Heart left ventricle (tissue), 16 donors: Measurements from ENCODE around the gene OLFM1. TPM values are rescaled to one million over a fixed set of nuclear protein-coding genes. Genes with fewer than 3 reads are reported as not detected.

Source experiments
- ATAC-seq, 4 donors: fragments of 200-7000 bp; cut with Tn5 transposase; one replicate each; pipeline ENCODE4 v1.9.1; 2020 to 2022; ENCODE audit warnings: moderate library complexity in 4 of 4, mild to moderate bottlenecking in 3 of 4, moderate number of reproducible peaks in 1 of 4
- DNase-seq, 5 donors: peaks; one replicate each; pipeline ENCODE4 v3.0.0-alpha.2; 2020
- H3K27ac ChIP-seq, 12 donors: fragments of 200-600 bp; sonication (generic) in 4 of 12; one replicate each; pipeline versions ENCODE4 v1.5.0 to v1.8.0; 2016 to 2022; ENCODE audit warnings: mild to moderate bottlenecking in 2 of 12
- H3K27me3 ChIP-seq, 9 donors: fragments of 200-600 bp; sonication (generic) in 2 of 9; one replicate each; pipeline versions ENCODE4 v1.5.1 to v1.8.0; 2016 to 2022; ENCODE audit warnings: mild to moderate bottlenecking in 3 of 9
- H3K36me3 ChIP-seq, 9 donors: fragments of 200-600 bp; sonication (generic) in 2 of 9; one replicate each; pipeline versions ENCODE4 v1.5.0 to v1.8.0; 2018 to 2022; ENCODE audit warnings: mild to moderate bottlenecking in 2 of 9
- H3K4me1 ChIP-seq, 12 donors: fragments of 200-600 bp; sonication (generic) in 4 of 12; one replicate each; pipeline versions ENCODE4 v1.5.0 to v1.8.0; 2016 to 2022; ENCODE audit warnings: mild to moderate bottlenecking in 3 of 12
- H3K4me3 ChIP-seq, 12 donors: fragments of 200-600 bp; sonication (generic) in 4 of 12; one replicate each; pipeline versions ENCODE4 v1.5.0 to v1.8.0; 2017 to 2022; ENCODE audit warnings: mild to moderate bottlenecking in 9 of 12, moderate library complexity in 4 of 12
- H3K9me3 ChIP-seq, 12 donors: fragments of 200-600 bp; sonication (generic) in 4 of 12; one replicate each; pipeline versions ENCODE4 v1.5.0 to v1.8.0; 2016 to 2022; ENCODE audit warnings: mild to moderate bottlenecking in 1 of 12
- CTCF ChIP-seq, 12 donors: fragments of 200-600 bp; sonication (generic) in 4 of 12; IDR thresholded peaks; one replicate each; pipeline versions ENCODE4 v1.5.0 to v1.8.0; 2018 to 2022; ENCODE audit warnings: antibody characterized with exemption in 12 of 12, mild to moderate bottlenecking in 5 of 12
- POLR2A ChIP-seq, 2 donors: fragments of 450-650 bp; IDR thresholded peaks; one replicate each; pipeline ENCODE4 v1.6.1; 2017; ENCODE audit warnings: antibody characterized with exemption in 2 of 2, mild to moderate bottlenecking in 2 of 2, moderate library complexity in 2 of 2
- WGBS, 4 donors: extraction: QIAGEN DNeasy Blood & Tissue Kit in 2 of 4; methylation state at CpG; one replicate each; pipeline versions ENCODE4 v1.1.5 to v1.1.7; 2013 to 2018; 5-methylcytosine and 5-hydroxymethylcytosine counted together
- intact Hi-C, 10 donors: fragments of 100-400 bp; cut with DNase I; formaldehyde crosslinking; loops; one replicate each; pipeline versions ENCODE4 v1.11.1 to v1.14.2; 2022
- polyA plus RNA-seq, 2 donors: library from polyadenylated mRNA; stranded (reverse); fragments of 200-250 nt; gene quantifications; one replicate each; pipeline ENCODE4 v1.2.3, GENCODE V29; 2013
- total RNA-seq, 9 donors: library from RNA; depleted of rRNA in 2 of 9; stranded (reverse); fragments of >200 nt in 2 of 9; fragmentation: NEBNext Ultra II Directional in 3 of 9; extraction: Animal tissue kit (Norgen Biotek cat#: 25700) in 3 of 9; gene quantifications; one replicate each; pipeline versions ENCODE4 v1.1.0 to v1.2.4, GENCODE V29; 2016 to 2023
- donor health status: ischemic (EF 13 %, LVEDD 7.1; RV severe dilation, severe dysfunction).
- donor health status: healthy with polysubstance abuse.
- donor health status: DM: no; HTN: yes; CAD: no.
- donor health status: DM: no; HTN: no; CAD: no.
- donor health status: ischemic (EF 25% LVEDD 6.9; RV normal size, moderate dysfunction).
- donor health status: ischemic (EF 25% LVEDD 5.7; RV mildly dilated, moderate dysfunction).
- donor health status: healthy.
- donor health status: DM: yes; HTN: yes; CAD: no.
- donor health status: ischemic (EF 35%, LVEDD 5.7; RV mildly dilated, moderate dysfunction).
- donor health status: nonischemic (EF 11% LVEDD 7.7; RV severe dilation, severe dysfunction).
- donor health status: DM: yes; HTN: yes; CAD: no.
- donor health status: PGD.
- donor health status: ischemic (EF 29% LVEDD 5.4; RV normal size, mild dysfunction).
- donor health status: nonischemic (EF 23%, LVEDD 6.1; RV moderate dilation, normal function).

Gene OLFM1
- total and polyA plus RNA-seq, 11 donors = 3.5 to 11.8 (median 8.1) TPM

- Histone ChIP-seq H3K36me3 (no peaks in the 10 kb centered on the region), H3K9me3 (peaks cover 0 to 4% (median 0%) of the 10 kb centered on the region in 12 donors), H3K27ac (no peak overlapping the region), H3K4me3 (no peak overlapping the region), H3K4me1 (no peaks in the 10 kb centered on the region), H3K27me3 (peaks cover 0 to 59% (median 12%) of the 10 kb centered on the region in 9 donors)
- intact Hi-C loops = no loop called here
- ATAC-seq = peak in 1 of 4 donors; percentile 29
- WGBS, 4 donors = 69 to 79% (median 74%) methylated on average over 18 of the region's 18 CpGs
- DNase-seq = peak in 1 of 5 donors; percentile 57
- TF ChIP-seq CTCF (IDR thresholded peaks at IDR 0.05) (no peak), POLR2A (IDR thresholded peaks at IDR 0.05) (no peak)
These were observed 42.9 kb downstream of the OLFM1 start for GRCh38 chr9:135130207-135130976.

GRCh38 chr9:135131488-135131887 is 44.0 kb downstream of the OLFM1 start:
- DNase-seq (no peak), ATAC-seq (no peak)
- intact Hi-C loops = no loop called here
- Histone ChIP-seq H3K9me3 (peaks cover 0 to 4% (median 0%) of the 10 kb centered on the region in 12 donors), H3K27ac (no peak overlapping the region), H3K36me3 (no peaks in the 10 kb centered on the region), H3K4me3 (no peak overlapping the region), H3K27me3 (peaks cover 0 to 62% (median 15%) of the 10 kb centered on the region in 9 donors), H3K4me1 (peaks cover 0 to 5% (median 0%) of the 10 kb centered on the region in 12 donors)
- TF ChIP-seq POLR2A (IDR thresholded peaks at IDR 0.05) (no peak), CTCF (IDR thresholded peaks at IDR 0.05) (no peak)
- 79 to 87% (median 81%) methylated on average over 8 of the region's 8 CpGs for WGBS, 4 donors

GRCh38 chr9:135132008-135132407 is 44.5 kb downstream of the OLFM1 start:
- ATAC-seq = no peak
- H3K4me3 ChIP-seq = no peak overlapping the region
- H3K9me3 ChIP-seq = peaks cover 0 to 4% (median 0%) of the 10 kb centered on the region in 12 donors
- no peak overlapping the region for H3K27ac ChIP-seq
- 79 to 89% (median 85%) methylated on average over 17 to 18 of the region's 18 CpGs for WGBS, 4 donors
- TF ChIP-seq CTCF (IDR thresholded peaks at IDR 0.05) (no peak), POLR2A (IDR thresholded peaks at IDR 0.05) (no peak)
- H3K27me3 ChIP-seq = peaks cover 0 to 59% (median 15%) of the 10 kb centered on the region in 9 donors
- DNase-seq = no peak
- H3K4me1 ChIP-seq = peaks cover 0 to 7% (median 0%) of the 10 kb centered on the region in 12 donors
- intact Hi-C loops = no loop called here
- no peaks in the 10 kb centered on the region for H3K36me3 ChIP-seq

GRCh38 chr9:135134268-135135022 is 47.0 kb downstream of the OLFM1 start:
- Histone ChIP-seq H3K27me3 (peaks cover 0 to 62% (median 15%) of the 10 kb centered on the region in 9 donors), H3K4me1 (peaks cover 0 to 16% (median 0%) of the 10 kb centered on the region in 12 donors), H3K9me3 (peaks cover 0 to 4% (median 0%) of the 10 kb centered on the region in 12 donors), H3K36me3 (no peaks in the 10 kb centered on the region), H3K4me3 (no peak overlapping the region), H3K27ac (no peak overlapping the region)
- intact Hi-C loops = no loop called here
- WGBS, 4 donors = 44 to 50% (median 47%) methylated on average over 24 to 28 of the region's 28 CpGs
- ATAC-seq (no peak), DNase-seq (no peak)
- TF ChIP-seq CTCF (IDR thresholded peaks at IDR 0.05) (no peak), POLR2A (IDR thresholded peaks at IDR 0.05) (no peak)
